Measurements from ENCODE around the gene ARID1B. TPM values are rescaled to one million over a fixed set of nuclear protein-coding genes. Genes with fewer than 3 reads are reported as not detected.
A peak's percentile ranks its signal among the peaks of the same experiment; 100 is the strongest.

ARID1B gene
- total and polyA plus RNA-seq, 2 experiments from 2014 or later: 41.9 to 72.7 TPM

GRCh38 chr6:157233156-157233555 lies 456.0 kb downstream of the ARID1B start:
- no peak for DNase-seq (ENCODE audit: low read depth in 1 of 2, low spot score in 1 of 2)
- no peak overlapping the region for H3K4me3 ChIP-seq
- H3K36me3 ChIP-seq: no peaks in the 10 kb centered on the region
- TF ChIP-seq, protein P1, sequence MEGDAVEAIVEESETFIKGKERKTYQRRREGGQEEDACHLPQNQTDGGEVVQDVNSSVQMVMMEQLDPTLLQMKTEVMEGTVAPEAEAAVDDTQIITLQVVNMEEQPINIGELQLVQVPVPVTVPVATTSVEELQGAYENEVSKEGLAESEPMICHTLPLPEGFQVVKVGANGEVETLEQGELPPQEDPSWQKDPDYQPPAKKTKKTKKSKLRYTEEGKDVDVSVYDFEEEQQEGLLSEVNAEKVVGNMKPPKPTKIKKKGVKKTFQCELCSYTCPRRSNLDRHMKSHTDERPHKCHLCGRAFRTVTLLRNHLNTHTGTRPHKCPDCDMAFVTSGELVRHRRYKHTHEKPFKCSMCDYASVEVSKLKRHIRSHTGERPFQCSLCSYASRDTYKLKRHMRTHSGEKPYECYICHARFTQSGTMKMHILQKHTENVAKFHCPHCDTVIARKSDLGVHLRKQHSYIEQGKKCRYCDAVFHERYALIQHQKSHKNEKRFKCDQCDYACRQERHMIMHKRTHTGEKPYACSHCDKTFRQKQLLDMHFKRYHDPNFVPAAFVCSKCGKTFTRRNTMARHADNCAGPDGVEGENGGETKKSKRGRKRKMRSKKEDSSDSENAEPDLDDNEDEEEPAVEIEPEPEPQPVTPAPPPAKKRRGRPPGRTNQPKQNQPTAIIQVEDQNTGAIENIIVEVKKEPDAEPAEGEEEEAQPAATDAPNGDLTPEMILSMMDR (IDR thresholded peaks at IDR 0.05; ENCODE audit: low read depth, low read length): no peak
- H3K9me3 ChIP-seq (ENCODE audit: low read depth): no peaks in the 10 kb centered on the region
- no peak overlapping the region for H3K27ac ChIP-seq
- no peaks in the 10 kb centered on the region for H3K4me1 ChIP-seq (ENCODE audit: low read depth)
- peaks cover 58% of the 10 kb centered on the region for H3K27me3 ChIP-seq

DNA sequence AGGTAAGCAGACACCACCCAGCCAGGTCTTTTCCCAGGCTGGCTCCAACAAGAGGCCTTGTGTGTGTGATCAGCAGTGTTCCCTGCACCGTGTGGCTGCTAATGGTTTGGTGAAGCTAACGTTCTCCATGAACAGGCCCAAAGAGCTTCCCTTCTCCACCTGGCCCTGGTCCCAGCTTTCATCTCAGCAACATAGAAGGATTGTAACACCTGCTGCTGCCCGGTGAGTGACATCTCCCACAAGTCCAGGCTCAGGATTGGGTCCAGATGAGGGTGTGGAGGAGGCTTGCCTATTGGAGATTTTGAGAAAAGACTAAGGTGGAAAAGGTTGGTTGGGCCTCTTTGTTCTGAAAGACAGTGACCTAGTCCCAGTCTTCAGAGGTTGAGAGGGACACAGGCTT lies 456.5 kb downstream of the ARID1B start:
- DNase-seq (ENCODE audit: low read depth in 1 of 2, low spot score in 1 of 2): no peak
- no peaks in the 10 kb centered on the region for H3K4me1 ChIP-seq (ENCODE audit: low read depth)
- no peak overlapping the region for H3K4me3 ChIP-seq
- TF ChIP-seq, protein P1 (IDR thresholded peaks at IDR 0.05; ENCODE audit: low read depth, low read length): no peak
- no peak overlapping the region for H3K27ac ChIP-seq
- H3K27me3 ChIP-seq: peaks cover 62% of the 10 kb centered on the region
- no peaks in the 10 kb centered on the region for H3K9me3 ChIP-seq (ENCODE audit: low read depth)
- no peaks in the 10 kb centered on the region for H3K36me3 ChIP-seq

DNA sequence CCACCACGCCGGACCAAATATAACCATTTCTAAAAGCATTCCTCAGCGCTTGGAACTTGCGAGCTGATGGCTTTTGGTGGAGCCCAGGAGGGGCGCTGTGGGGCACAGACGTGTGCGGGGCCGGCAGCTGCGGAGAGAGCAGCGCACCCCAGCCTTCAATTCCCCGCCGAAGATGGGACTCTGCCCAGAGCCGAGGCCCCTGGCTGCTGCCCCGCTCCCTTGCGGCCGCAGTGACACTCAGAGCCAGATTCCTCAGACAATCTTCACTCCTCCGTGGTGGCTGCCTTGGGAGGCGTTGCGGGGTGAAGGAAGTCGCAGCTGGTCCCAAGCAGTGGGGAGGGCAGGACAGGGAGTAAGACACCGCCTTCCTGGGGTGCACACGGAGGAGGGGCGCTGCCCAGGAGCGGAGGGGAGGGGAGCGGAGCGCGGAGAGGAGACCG lies 458.4 kb downstream of the ARID1B start:
- Histone ChIP-seq H3K36me3 (no peaks in the 10 kb centered on the region), H3K4me3 (peak overlapping the region; percentile 30), H3K4me1 (ENCODE audit: low read depth) (no peaks in the 10 kb centered on the region), H3K9me3 (ENCODE audit: low read depth) (no peaks in the 10 kb centered on the region), H3K27ac (no peak overlapping the region), H3K27me3 (peaks cover 67% of the 10 kb centered on the region)
- TF ChIP-seq, protein P1 (IDR thresholded peaks at IDR 0.05; ENCODE audit: low read depth, low read length): peak; percentile 73
- DNase-seq (ENCODE audit: low read depth in 1 of 2, low spot score in 1 of 2): peak; percentile 67 to 71

DNA sequence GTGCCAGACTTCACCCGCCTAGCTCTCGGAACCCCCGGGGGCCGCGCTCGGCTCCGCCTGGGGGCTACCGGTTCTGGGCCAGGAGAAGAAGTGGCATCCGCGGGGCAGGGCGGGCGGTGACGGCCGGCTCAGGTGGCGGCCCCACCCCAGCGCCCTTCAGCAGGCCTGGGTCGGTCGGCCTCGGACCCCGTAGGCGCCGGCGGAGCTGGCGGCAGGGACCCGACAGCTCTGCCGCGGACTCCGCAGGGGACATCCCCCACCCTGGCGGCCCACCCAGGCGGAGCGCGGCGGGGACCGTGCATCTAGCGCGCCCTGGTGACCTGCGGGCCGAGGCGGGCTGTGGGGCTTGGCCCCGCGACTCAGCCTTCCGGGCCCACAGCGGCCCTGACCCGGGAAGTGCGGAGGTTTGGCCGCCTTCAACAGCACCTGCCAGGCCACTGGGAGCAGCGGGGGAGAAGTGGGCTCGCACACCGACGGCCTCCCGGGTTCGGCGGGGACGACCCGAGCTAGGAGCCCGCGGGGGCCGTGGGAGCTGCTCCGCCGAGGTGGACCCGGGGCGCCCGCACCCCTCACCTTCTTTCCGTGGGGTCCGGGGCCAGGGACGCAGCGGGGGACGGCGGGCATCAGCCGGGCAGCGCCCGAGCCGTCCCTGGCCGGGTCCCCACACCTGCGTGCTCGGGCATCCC lies 459.0 kb downstream of the ARID1B start:
- peaks cover 67% of the 10 kb centered on the region for H3K27me3 ChIP-seq

GRCh38 chr6:157238346-157238745 lies 461.2 kb downstream of the ARID1B start:
- no peak for DNase-seq (ENCODE audit: low read depth in 1 of 2, low spot score in 1 of 2)
- no peaks in the 10 kb centered on the region for H3K36me3 ChIP-seq
- no peaks in the 10 kb centered on the region for H3K4me1 ChIP-seq (ENCODE audit: low read depth)
- peaks cover 56% of the 10 kb centered on the region for H3K27me3 ChIP-seq
- no peak overlapping the region for H3K4me3 ChIP-seq
- no peak overlapping the region for H3K27ac ChIP-seq
- TF ChIP-seq, protein P1 (IDR thresholded peaks at IDR 0.05; ENCODE audit: low read depth, low read length): no peak
- no peaks in the 10 kb centered on the region for H3K9me3 ChIP-seq (ENCODE audit: low read depth)

More for the DNA sequence above, 459.0 kb downstream of the ARID1B start:
- peak in 1 of 2 donors; percentile 18 for DNase-seq (ENCODE audit: low read depth in 1 of 2, low spot score in 1 of 2)
- Histone ChIP-seq H3K9me3 (ENCODE audit: low read depth) (no peaks in the 10 kb centered on the region), H3K36me3 (no peaks in the 10 kb centered on the region), H3K4me3 (peak overlapping the region; percentile 30), H3K27ac (no peak overlapping the region), H3K4me1 (ENCODE audit: low read depth) (no peaks in the 10 kb centered on the region)
- TF ChIP-seq, protein P1 (IDR thresholded peaks at IDR 0.05; ENCODE audit: low read depth, low read length): no peak
